GM21786 (cell line): ENCODE results near the gene TRHDE.
"Not testable (repeated sequence)": the region's sequence is repeated elsewhere in the genome, so short reads cannot be mapped to it uniquely, and the experiment has no call there.

Experiments used
- ATAC-seq: cut with Tn5 transposase; IDR thresholded peaks from one replicate; pipeline ENCODE4 v1.9.1; 2021; ENCODE audit not compliant: unreplicated experiment

TRHDE gene

DNA sequence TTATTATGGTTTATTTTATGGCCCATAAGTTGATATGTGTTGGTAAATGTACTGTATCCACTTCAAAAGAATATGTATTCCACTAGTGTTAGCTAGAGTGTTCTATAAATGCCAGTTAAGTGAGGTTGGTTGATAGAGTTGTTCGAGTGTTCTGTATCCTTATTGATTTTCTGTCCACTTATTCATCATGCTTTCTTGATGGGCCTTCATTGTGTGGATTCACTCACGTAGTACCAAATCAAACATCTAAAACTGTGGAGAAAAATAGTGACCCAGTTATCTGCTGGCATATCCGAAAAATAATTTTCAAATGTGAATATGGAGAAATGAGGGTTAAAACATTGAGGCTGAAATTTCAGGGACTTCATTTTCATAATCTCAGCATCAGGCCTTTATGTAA is 230.4 kb downstream of the TRHDE start:
- ATAC-seq: no peak

DNA sequence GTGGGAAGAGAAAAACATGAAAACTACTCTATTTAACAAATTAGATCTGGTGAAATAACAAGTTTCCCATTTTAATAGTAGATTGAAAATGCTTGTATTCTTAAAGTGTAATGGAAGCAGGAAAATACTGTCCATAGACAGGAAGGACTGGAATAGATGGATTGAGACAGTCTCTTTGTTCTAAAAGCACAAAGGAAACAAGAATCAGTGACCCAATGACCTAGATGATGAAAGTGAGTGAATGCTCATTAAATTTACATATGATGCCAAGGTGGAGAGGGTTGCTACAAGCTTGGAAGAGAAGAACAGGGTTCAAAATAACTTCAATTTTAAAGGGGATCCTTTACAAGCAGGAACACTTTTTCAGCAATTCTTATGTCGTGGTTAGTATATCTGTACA is 233.1 kb downstream of the TRHDE start:
- no peak for ATAC-seq

DNA sequence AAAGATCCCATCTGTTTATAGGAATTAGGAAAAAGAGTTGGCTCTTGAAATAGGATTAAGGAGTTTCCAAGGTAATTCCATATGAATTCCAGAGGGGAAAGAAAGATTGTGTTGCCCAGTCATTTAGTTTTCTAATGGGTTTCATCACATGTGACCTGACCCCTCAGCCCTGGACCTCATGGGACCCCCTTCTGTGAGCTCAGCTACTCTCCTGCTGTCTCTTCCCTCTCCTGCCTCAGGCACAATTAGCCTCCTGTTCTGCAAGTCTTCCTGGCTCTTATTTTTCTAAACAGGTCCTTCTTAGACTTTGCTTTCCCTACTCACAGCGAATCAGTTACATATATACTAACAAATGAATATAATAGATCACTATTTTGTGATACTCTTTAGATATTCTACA is 237.7 kb downstream of the TRHDE start:
- no peak for ATAC-seq

DNA sequence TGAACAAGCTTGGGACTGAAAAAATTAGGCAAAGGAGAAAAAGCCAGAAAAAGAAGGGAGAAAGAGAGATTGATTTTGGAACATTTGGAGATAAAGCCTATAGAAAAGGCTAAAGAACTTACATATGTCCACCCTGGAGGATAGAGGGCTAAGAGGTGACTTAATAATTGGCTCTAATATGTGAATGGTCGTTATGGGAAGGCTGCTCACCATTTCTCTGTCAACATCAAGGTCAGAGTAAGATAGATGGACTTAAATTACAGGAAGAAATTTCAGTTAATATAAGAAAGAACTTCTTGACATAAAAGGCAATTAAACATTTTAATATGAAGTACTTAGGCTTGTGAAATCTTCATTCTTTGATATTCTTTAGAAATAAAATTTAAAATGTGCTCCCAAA is 238.6 kb downstream of the TRHDE start:
- no peak for ATAC-seq

DNA sequence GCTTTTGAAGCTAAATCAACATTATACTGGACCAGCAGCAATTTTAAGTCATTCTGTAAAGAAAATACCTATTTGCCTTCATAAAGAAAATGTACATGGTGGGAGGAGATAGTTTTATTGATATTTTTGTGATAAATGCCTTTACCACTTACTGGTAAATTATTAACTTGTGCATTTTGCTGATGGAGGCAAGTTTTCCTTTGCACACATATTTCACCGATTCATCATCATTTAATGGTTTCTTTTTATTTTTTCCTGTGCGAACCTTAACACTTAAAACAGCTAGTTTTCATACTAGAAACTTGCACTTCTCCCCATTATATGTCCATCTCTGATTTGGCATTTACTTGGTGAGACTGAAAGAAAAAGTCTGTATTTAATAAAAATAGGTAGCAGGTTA is 239.3 kb downstream of the TRHDE start:
- no peak for ATAC-seq

DNA sequence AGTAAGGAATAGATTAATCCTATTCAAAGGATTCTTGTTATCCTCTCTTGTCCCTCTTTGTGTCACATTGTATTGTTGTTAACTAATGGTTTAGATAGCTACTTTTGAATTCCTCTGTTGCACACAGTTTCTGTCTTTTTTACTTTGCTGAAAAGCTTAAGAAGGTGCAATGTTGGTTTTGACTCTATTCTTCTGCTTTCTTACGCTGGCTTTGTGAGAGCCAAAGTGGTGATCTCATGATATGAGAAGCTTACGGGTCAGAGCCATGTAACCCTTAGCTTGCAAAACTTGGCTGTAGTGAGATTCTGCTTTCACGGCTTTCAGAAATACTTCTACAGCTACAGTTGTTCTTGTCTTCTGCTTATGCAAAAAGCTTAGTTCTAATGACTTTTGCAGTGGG is 239.7 kb downstream of the TRHDE start:
- ATAC-seq: no peak

DNA sequence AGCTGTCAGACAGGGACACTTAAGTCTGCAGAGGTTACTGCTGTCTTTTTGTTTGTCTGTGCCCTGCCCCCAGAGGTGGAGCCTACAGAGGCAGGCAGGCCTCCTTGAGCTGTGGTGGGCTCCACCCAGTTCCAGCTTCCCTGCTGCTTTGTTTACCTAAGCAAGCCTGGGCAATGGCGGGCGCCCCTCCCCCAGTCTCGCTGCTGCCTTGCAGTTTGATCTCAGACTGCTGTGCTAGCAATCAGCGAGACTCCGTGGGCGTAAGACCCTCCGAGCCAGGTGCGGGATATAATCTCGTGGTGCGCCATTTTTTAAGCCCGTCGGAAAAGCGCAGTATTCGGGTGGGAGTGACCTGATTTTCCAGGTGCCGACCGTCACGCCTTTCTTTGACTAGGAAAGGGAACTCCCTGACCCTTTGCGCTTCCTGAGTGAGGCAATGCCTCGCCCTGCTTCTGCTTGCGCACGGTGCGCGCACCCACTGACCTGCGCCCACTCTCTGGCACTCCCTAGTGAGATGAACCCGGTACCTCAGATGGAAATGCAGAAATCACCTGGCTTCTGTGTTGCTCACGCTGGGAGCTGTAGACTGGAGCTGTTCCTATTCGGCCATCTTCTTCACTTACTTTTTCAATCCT is 248.0 kb downstream of the TRHDE start:
- ATAC-seq: not testable (repeated sequence)

DNA sequence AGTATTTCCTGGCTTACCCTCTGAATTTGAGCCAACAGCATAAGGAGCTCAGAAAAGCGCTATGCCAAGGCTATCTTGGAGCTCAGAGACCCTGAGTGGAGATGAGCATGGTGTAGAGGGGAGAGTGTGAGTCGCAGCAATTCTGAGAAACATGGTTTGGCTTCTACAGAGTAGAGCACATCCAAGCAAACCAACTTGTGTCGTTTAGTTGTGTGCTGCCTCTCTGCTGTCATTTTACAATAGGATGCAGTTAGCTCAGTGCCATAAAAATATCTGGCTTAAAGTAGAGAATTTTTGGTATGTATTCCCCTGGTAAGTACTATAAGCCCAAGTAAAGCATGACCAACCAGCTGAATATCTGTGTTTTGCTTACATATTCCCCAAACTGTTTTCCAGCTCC is 249.2 kb downstream of the TRHDE start:
- no peak for ATAC-seq

DNA sequence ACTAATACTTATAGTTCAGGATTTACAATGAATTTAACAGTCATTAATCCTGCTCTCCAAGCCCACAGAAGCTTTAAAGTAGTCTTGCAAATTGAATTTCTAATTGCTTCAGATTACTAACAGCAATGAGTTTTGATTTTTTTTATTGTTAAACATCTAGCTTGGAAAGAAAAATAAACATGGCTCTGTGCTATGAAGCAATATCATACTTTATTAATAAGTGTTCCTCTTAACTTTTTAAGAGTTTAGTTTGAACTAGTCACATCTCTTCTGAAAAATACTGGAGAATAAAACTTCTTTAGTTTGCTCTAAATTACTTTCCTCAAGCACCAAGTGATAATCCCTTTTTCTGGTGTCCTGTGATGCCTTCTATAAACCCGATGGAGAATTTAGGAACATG is 250.2 kb downstream of the TRHDE start:
- ATAC-seq: no peak

DNA sequence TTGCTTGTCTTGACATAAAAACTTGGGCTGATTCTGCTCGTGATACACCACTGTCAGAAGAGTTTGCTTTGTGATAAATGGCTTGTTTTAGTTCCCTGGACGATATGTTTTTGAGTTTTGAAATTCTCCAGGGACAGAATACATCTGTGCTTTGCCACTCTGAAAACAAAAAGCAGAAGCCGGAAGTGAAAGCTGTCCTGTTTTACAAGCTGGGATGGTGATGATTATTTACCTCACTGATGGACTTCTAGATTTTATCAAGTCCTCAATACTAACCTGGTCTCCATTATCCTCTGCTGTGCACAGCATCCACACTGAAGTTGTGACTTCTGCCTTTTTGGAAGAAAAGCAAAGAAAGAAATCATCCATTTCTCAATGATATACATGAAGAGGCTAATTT is 251.6 kb downstream of the TRHDE start:
- no peak for ATAC-seq

DNA sequence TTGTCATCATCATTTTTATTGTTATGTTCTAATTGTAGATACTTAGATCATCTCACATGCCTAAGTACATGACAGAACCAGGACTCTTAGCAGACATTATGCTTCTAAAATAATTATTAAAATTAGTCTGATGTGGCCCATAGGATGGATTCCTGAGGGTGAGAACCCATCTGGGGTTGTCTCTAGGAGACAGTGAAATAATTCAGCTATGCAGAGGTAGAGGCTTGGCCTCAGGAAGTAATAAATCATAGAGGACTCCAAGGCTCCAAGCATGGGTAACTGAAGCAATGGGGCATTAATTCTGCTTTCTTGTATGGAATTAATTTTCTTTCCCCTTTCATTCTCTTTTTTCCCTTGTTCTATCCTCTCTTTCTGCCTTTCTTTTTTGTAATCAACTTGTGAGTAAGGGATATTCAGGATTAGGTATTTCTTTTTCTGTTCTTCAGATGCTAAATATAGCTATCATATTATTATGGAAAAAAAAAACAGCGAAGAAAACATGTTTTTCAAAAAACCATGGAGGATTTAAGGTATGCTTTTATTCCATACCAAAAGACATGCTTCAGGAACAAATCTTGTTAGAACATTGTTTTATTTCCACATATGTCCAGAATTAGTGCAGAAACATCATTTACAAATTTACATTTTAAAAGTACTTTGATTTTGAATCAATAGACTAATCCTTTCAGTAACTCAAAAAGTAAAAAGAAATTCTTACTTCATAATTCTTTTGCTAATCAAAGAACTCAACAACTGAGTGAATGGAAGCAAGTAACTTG is 263.2 kb downstream of the TRHDE start:
- ATAC-seq: no peak

DNA sequence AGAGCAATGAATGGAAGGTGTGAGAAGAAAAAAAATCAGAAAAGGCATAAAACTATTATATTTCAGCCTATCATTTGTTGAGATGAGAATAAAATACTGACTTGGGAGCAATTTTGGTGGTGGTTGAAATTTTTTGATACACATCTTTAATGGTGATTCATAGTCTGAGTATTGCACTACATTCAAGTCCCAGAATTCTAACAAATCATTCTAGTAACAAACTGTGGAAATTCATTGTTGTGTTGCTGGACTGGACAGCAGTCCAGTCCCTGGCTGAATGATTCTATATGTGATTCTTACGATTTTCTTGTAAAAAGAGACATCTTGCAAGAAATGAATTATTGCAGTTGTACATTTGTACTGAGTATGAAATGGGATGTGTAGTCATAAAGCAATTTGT is 268.6 kb downstream of the TRHDE start:
- no peak for ATAC-seq

DNA sequence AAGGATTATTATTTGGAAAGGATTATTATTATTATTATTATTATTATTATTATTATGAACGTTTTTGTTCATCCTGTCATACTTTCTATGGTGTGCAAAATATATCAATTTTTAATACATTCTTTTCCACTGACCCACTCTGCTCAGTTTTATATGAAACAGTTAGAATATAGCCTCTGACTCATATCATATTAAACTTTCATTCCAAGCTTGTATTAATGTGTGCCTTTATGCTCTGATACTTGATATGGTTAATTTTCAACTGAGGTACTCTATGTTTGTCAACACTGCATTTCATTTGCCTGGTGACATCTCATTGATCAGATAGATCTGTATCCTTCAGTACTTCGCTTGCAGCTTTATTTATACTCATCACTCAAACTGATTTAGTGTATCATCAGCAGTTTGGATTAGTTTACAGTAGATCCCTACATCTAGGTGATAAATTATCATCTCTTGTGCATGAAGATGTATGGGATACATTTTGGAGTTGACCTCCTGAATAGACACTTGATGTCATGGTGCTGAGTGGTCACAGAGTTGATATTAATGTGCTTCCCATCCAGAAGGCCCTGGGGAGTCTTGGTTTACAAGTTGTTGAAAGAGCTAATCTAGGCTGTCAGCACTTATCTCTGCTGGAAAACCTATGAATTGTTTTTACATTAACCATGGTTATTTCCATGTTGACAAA is 271.8 kb downstream of the TRHDE start:
- ATAC-seq: no peak

DNA sequence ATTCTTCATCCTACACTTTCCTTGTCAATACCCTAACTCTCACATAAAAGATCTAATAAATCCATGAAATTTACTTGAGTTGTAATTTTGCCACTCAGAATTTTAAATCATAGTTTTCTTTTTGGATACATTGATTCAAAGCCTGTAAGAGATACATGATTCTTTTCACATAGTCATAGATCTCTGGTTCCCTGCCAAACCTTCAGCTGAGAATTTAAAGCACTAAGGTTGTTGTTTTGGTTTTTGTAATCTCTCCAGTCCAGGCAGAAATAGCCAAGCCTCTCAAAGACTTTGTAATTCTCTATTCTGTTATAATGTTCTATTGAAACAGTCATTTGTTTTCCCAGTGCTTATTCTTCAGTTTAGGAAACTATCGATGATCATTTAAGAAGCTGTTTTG is 273.9 kb downstream of the TRHDE start:
- ATAC-seq: no peak

DNA sequence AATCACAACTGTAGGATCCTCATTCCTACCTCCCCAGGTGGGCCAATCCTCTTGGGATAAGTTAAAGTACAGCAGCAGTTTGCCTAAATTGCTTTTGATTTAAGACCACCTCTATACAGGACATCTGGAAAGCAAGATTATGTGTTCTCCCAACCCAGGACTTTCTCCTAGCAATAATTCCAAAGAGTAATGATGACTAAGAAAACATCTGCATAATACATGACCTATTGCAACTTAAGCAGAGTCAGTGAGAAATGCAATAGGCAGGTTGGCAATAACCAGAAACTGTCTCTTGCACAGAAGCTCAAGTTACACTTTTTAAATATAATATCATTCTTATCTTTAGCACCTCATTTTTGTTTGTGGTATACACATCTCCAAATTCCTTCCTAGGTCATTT is 275.4 kb downstream of the TRHDE start:
- ATAC-seq: no peak

DNA sequence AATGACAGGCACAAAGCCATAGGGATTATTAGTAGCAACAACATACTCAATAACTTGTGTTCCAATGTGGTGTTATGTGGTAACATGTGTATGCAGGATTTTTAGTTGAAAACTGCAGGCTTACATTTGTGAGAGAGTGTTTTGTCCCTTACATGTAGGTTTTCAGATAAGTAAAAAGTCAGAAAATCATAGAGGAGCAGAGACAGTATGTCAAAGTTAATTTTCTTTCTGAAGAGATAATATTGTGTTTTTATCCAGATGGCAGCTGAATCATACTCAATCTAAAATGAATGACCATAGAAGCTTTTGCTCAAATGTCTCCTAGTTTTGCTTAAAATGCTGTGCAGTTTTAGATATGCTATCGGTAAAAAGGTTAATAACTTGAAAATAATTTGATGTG is 277.0 kb downstream of the TRHDE start:
- ATAC-seq: no peak

DNA sequence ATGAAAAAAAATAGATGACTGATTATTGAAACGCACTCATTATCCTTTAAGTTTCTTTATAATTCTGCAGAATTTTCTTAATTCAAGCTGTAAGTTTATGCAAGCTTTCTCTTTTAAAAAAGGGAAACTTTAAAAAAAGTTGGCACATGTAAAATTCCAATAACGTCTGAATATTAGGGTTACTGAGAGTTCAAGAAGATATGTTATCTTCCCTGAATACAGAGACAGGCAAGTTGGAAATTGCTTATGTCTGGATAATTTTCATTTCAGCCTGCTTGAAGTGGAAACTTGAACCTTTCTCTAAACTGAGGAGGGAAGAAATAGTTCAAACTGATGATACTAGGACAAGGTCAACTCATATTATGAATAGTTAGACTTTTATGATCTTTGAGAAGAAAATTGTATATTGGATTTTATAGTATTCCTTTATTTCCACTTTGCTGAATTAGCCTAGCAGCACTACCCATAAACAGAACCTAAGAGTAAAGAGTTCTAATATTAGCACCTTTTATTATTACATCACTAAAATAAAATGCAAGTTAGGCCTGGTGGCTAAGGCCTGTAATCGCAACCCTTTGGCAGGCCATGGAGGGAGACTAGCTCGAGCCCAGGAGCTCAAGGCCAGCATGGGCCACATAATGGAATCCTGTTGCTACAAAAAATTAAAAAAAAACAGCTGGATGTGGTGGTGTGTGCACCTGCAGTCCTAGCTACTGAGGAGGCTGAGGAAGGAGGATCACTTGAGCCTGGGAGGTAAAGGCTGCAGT is 288.0 kb downstream of the TRHDE start:
- no peak for ATAC-seq

DNA sequence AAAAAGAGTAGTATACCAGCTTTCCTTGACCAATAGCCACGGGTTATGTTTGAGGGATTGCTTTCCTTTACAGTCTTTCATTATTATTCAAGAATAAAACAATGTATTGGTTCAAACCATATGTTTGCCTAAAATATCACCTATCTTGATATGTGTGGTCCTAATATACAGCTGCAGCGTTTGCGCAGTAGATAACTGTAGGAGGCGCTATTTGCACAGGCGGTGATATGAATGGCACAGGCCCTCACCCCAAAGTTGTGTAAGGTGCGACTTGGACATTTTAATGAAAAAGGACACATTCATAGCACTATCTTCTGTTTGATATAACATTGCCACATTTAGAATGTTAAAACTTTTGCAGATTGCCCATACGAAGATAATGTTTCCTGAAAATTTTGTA is 298.4 kb downstream of the TRHDE start:
- peak; percentile 61 for ATAC-seq

DNA sequence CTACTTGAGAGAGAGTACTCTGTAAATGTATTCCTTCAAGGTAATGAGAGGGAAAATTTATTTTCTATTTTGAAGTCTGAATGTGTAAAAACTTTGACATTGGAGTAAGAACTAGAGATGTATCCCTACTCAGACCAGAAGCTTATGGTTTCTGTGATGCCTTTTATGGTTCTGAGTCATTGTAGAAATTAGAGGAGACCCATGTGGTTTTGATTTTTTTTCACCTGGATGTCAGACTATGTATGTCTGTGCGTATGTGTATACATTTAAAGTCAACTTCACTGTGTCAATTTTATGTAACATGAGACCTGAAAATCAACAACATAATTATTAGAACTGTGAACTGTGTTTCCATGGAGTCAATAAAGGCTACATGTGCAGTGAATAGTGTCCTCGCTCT is 302.0 kb downstream of the TRHDE start:
- ATAC-seq: no peak

DNA sequence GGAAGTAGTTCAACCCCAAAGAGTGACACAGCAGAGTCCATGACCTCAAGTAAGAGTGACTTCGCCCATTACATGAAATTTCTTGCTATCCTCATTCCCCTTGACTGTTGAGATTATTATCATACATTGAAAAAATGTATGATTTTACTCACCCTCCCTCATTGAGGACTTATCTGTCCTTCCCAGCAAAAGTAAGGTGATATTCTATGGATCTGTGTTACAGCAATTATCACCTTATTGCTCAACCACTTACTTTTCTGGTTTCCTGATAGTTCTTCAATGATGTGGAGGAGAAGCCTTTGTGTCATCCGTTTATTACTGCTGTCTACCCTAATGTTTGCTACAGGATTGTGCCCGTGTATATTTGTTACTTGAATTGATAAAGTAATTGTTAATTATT is 306.2 kb downstream of the TRHDE start:
- no peak for ATAC-seq

DNA sequence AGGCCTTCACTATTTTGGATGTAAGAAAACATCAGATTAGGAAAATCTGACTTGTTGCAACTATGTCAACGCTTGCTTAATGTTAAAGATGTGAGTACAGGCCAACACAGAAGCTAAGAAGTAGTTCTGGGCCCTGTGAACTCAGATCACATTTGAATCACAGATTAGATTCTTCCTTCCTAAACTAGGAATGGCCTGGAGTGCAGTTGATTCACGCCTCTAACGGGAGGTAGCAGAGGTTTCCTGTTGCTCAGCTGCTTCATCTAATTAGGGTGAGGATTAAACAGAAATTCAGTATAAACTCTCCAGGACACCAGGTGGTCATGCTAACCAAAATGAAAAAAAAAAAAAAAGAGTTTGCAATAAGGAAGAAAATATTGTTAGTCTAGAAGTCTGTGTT is 314.3 kb downstream of the TRHDE start:
- ATAC-seq: no peak

DNA sequence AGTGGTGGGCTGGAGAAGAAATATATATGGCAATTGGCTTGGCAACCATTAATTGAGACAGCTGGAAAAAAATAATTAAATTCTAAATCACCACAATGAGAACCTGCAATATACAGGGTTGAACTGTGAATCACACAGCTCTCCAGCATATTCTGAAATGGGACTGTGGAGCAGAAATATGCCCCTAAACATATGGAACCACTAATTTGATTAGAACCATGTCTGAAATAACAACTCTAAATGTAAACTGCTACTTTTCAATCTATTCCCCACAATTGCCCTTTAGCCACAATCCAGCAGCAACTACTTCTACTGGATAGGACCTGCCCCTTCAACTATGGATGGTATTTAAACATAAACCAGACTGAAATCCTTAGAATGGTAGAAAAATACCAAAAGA is 330.4 kb downstream of the TRHDE start:
- ATAC-seq: no peak
